GM12878 (cell line): ENCODE results near the gene SFT2D1. TPM values are rescaled to one million over a fixed set of nuclear protein-coding genes. Genes with fewer than 3 reads are reported as not detected.

Experiments
- ATAC-seq: fragments of 200-7000 bp; cut with Tn5 transposase; 3 replicates; pipeline ENCODE4 v1.9.1; 2020; ENCODE audit warnings: mild to moderate bottlenecking, moderate library complexity
- BruUV-seq: library from RNA; stranded (reverse); fragments of 400-500 nt; replicated peaks from 2 replicates; lab custom pipeline; 2021; lab: Mats Ljungman, UMichigan
- CTCF ChIA-PET: fragments of 300-600 bp; sonication (Branson Sonifier 250); formaldehyde crosslinking; extraction: SDS; loops from one replicate; lab custom pipeline; 2021; ENCODE audit warnings: inconsistent platforms; lab: Yijun Ruan, JAX
- POLR2A ChIA-PET: fragments of 350-600 bp; formaldehyde crosslinking; extraction: SDS; loops from one replicate; lab custom pipeline; 2021; ENCODE audit warnings: inconsistent platforms; lab: Charles Lee
- RAD21 ChIA-PET: fragments of 300-600 bp; sonication (Branson Sonifier 250); formaldehyde crosslinking; loops from one replicate; lab custom pipeline; 2023; ENCODE audit warnings: antibody characterized with exemption; ENCODE audit not compliant: unreplicated experiment; lab: Charles Lee
- SMC1A ChIA-PET: fragments of 300-600 bp; sonication (Branson Sonifier 250); formaldehyde crosslinking; loops from one replicate; lab custom pipeline; 2023; ENCODE audit not compliant: unreplicated experiment, uncharacterized antibody; lab: Charles Lee
- DNase-seq: peaks from one replicate; pipeline ENCODE4 v3.0.0-alpha.2; 2011; ENCODE audit warnings: low read depth, low spot score
- FAIRE-seq: peaks from 3 replicates; lab custom pipeline; 2011; peaks lifted over from hg19 to GRCh38; lab: Jason Lieb, UNC
- H2AFZ ChIP-seq: 2 replicates; pipeline ENCODE4 v1.6.0; 2011; ENCODE audit warnings: low read depth, low read length, control low read depth; ENCODE audit not compliant: control insufficient read depth
- H3K27ac ChIP-seq: 2 replicates; pipeline ENCODE4 v1.5.1; 2011; ENCODE audit warnings: control low read depth; ENCODE audit not compliant: control insufficient read depth, insufficient read depth
- H3K27me3 ChIP-seq, 2 experiments: replicated peaks in 1 of 2; 2 replicates each; pipeline versions ENCODE4 v1.6.0 to v1.6.1; 2011; ENCODE audit warnings: low read length in 1 of 2; ENCODE audit not compliant: control insufficient read depth in 2 of 2, insufficient read depth in 2 of 2
- H3K36me3 ChIP-seq, 2 experiments: 2 replicates each; pipeline ENCODE4 v1.5.1; 2011; ENCODE audit warnings: low read length in 1 of 2; ENCODE audit not compliant: control insufficient read depth in 2 of 2, insufficient read depth in 2 of 2
- H3K4me1 ChIP-seq: 2 replicates; pipeline ENCODE4 v1.6.1; 2011; ENCODE audit warnings: mild to moderate bottlenecking, low read length, moderate library complexity, mixed read lengths; ENCODE audit not compliant: control insufficient read depth, insufficient read depth
- H3K4me2 ChIP-seq: 2 replicates; pipeline ENCODE4 v1.6.0; 2011; ENCODE audit warnings: control low read depth; ENCODE audit not compliant: control insufficient read depth, insufficient read depth
- H3K4me3 ChIP-seq: fragments of 200-600 bp; sonication (generic); 2 replicates; pipeline ENCODE4 v1.5.1; 2016
- H3K79me2 ChIP-seq: 2 replicates; pipeline ENCODE4 v1.6.0; 2011; ENCODE audit warnings: low read length; ENCODE audit not compliant: control insufficient read depth, insufficient read depth
- H3K9ac ChIP-seq: 2 replicates; pipeline ENCODE4 v1.8.0; 2011; ENCODE audit warnings: low read length, control low read depth, mixed read lengths; ENCODE audit not compliant: control insufficient read depth, insufficient read depth
- H3K9me3 ChIP-seq: replicated peaks from 3 replicates; pipeline ENCODE4 v1.5.1; 2011; ENCODE audit warnings: mild to moderate bottlenecking, low read length; ENCODE audit not compliant: control insufficient read depth, insufficient read depth
- H4K20me1 ChIP-seq: 2 replicates; pipeline ENCODE4 v1.6.0; 2011; ENCODE audit not compliant: control insufficient read depth, insufficient read depth
- CBFB ChIP-seq: IDR thresholded peaks from 2 replicates; pipeline ENCODE4 v1.6.1; 2016; ENCODE audit warnings: antibody characterized with exemption, low read depth
- DPF2 ChIP-seq: fragments of 450-650 bp; IDR thresholded peaks from 2 replicates; pipeline ENCODE4 v1.6.1; 2017; ENCODE audit warnings: mild to moderate bottlenecking
- PML ChIP-seq: IDR thresholded peaks from 2 replicates; pipeline ENCODE4 v1.6.1; 2012; ENCODE audit warnings: low read length, inconsistent platforms
- RUNX3 ChIP-seq: IDR thresholded peaks from 2 replicates; pipeline ENCODE4 v1.6.1; 2012; ENCODE audit warnings: low read length, inconsistent platforms
- WGBS: methylation state at CpG from one replicate; pipeline ENCODE4 v1.1.6; 2016; ENCODE audit warnings: low lambda C conversion rate; ENCODE audit not compliant: insufficient replicate concordance, insufficient coverage; ENCODE audit errors: missing lambda C conversion rate; 5-methylcytosine and 5-hydroxymethylcytosine counted together
- in situ Hi-C: fragments of 300-500 bp; cut with MboI; formaldehyde crosslinking; loops from 9 replicates; pipeline ENCODE4 v1.14.3; 2018; ENCODE audit warnings: mixed read lengths
- intact Hi-C: fragments of 100-400 bp; cut with micrococcal nuclease; formaldehyde crosslinking; loops from one replicate; pipeline ENCODE4 v1.14.2; 2022; ENCODE audit not compliant: unreplicated experiment
- polyA plus RNA-seq, 11 experiments: library from polyadenylated mRNA; depleted of rRNA in 4 of 11; unstranded in 6 of 11; stranded (reverse) in 5 of 11; fragments of >200 nt; fragmentation: Nextera tagmentation in 4 of 11; fragmentation: Illumina TruSeq in 1 of 11; extraction: Ambion mirVana in 4 of 11; extraction: Trizol in 1 of 11; gene quantifications; 1 replicate in 1 of 11; 2 replicates in 10 of 11; pipeline versions ENCODE4 v1.2.1 to v1.2.3, GENCODE V29; 2011 to 2016; ENCODE audit warnings: inconsistent platforms in 2 of 11, missing spikeins in 2 of 11, low read depth in 1 of 11
- total RNA-seq, 4 experiments: library from RNA; depleted of rRNA in 3 of 4; stranded (reverse); fragments of >200 nt in 3 of 4; fragmentation: Illumina TruSeq in 1 of 4; extraction: Trizol in 1 of 4; gene quantifications; 2 replicates each; pipeline versions ENCODE4 v1.2.1 to v1.2.3, GENCODE V29; 2013 to 2021
- TF ChIP-seq, protein P1 (sequence below): fragments of 450-650 bp; IDR thresholded peaks from 2 replicates; pipeline ENCODE4 v1.6.1; 2016; ENCODE audit warnings: mild to moderate bottlenecking, moderate library complexity, borderline replicate concordance
- TF ChIP-seq, protein P2 (sequence below): fragments of 450-650 bp; IDR thresholded peaks from 2 replicates; pipeline ENCODE4 v1.6.1; 2016; ENCODE audit warnings: mild to moderate bottlenecking

Gene SFT2D1
- total and polyA plus RNA-seq, 10 of the 15 experiments (the other 5 are each of a cell fraction or from before 2014, with no cell fraction given), result 69.5 to 281 (median 124) TPM

DNA sequence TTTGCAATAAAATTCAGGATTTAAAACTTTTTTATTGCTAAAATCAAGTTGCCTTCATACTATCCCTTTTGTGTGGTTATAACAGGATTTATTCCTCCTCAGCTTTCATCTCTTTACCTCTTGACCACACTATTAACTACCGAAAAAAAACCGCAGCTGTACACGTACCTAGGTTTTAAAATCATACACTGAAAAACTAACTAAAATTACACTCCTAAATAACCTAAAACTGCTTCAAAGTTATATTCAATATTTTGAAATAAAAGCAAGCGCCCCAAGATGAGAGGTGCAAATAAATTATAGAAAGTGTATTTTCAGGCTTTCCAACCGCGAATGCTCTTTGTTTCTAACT is 39.0 kb upstream of the SFT2D1 start:
- peak overlapping the region; percentile 90 for H3K4me2 ChIP-seq
- ChIA-PET SMC1A (interaction anchor here (0.6 to 6.9 kb wide), 25 partner anchors 10 to 609 kb away, joined by 3 to 79 read pairs (median 7); partner anchors contain the start of genes PRR18 and SFT2D1), RAD21 (interaction anchor here (0.7 to 4.3 kb wide), 26 partner anchors 9 to 105 kb away, joined by 3 to 73 read pairs (median 5); partner anchors contain the start of gene PRR18), POLR2A (interaction anchor here (0.8 to 2.8 kb wide), 12 partner anchors 29 to 70 kb away, joined by 3 to 24 read pairs (median 10); partner anchors contain the start of gene SFT2D1), CTCF (interaction anchor here (0.6 to 7.4 kb wide), 32 partner anchors 9 to 747 kb away, joined by 3 to 211 read pairs (median 7); partner anchors contain the start of genes PRR18 and SFT2D1)
- in situ Hi-C loops, result loop anchor here (5.0 kb wide), 1 partner anchor 49 kb away; no protein-coding TSS in a partner anchor
- peaks cover 5% of the 10 kb centered on the region for H3K4me1 ChIP-seq
- H3K36me3 ChIP-seq, result no peaks in the 10 kb centered on the region
- H2AFZ ChIP-seq, result peak overlapping the region; percentile 84
- no peaks in the 10 kb centered on the region for H4K20me1 ChIP-seq
- H3K27me3 ChIP-seq, result no peaks in the 10 kb centered on the region
- DNase-seq (no peak), ATAC-seq (no peak), FAIRE-seq (no peak)
- no peaks in the 10 kb centered on the region for H3K9me3 ChIP-seq
- peaks cover 39% of the 10 kb centered on the region for H3K79me2 ChIP-seq
- WGBS, result 1% methylated on average over 6 of the region's 6 CpGs
- peak overlapping the region; percentile 77 for H3K9ac ChIP-seq
- peak overlapping the region; percentile 88 for H3K4me3 ChIP-seq
- TF ChIP-seq RUNX3 (peak; percentile 59), DPF2 (no peak), CBFB (peak; percentile 21; the same call in 1 of the 2 replicates), PML (peak; percentile 21; the same call in 1 of the 2 replicates)
- TF ChIP-seq, protein P1, sequence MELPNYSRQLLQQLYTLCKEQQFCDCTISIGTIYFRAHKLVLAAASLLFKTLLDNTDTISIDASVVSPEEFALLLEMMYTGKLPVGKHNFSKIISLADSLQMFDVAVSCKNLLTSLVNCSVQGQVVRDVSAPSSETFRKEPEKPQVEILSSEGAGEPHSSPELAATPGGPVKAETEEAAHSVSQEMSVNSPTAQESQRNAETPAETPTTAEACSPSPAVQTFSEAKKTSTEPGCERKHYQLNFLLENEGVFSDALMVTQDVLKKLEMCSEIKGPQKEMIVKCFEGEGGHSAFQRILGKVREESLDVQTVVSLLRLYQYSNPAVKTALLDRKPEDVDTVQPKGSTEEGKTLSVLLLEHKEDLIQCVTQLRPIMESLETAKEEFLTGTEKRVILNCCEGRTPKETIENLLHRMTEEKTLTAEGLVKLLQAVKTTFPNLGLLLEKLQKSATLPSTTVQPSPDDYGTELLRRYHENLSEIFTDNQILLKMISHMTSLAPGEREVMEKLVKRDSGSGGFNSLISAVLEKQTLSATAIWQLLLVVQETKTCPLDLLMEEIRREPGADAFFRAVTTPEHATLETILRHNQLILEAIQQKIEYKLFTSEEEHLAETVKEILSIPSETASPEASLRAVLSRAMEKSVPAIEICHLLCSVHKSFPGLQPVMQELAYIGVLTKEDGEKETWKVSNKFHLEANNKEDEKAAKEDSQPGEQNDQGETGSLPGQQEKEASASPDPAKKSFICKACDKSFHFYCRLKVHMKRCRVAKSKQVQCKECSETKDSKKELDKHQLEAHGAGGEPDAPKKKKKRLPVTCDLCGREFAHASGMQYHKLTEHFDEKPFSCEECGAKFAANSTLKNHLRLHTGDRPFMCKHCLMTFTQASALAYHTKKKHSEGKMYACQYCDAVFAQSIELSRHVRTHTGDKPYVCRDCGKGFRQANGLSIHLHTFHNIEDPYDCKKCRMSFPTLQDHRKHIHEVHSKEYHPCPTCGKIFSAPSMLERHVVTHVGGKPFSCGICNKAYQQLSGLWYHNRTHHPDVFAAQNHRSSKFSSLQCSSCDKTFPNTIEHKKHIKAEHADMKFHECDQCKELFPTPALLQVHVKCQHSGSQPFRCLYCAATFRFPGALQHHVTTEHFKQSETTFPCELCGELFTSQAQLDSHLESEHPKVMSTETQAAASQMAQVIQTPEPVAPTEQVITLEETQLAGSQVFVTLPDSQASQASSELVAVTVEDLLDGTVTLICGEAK, result peak; percentile 61; the same call in 1 of the 2 replicates
- TF ChIP-seq, protein P2, sequence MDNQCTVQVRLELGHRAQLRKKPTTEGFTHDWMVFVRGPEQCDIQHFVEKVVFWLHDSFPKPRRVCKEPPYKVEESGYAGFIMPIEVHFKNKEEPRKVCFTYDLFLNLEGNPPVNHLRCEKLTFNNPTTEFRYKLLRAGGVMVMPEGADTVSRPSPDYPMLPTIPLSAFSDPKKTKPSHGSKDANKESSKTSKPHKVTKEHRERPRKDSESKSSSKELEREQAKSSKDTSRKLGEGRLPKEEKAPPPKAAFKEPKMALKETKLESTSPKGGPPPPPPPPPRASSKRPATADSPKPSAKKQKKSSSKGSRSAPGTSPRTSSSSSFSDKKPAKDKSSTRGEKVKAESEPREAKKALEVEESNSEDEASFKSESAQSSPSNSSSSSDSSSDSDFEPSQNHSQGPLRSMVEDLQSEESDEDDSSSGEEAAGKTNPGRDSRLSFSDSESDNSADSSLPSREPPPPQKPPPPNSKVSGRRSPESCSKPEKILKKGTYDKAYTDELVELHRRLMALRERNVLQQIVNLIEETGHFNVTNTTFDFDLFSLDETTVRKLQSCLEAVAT, result peak; percentile 99
- H3K27ac ChIP-seq, result peak overlapping the region; percentile 81
- intact Hi-C loops, result no loop called here
- BruUV-seq, result TSS peak; percentile 63
